Activated CD4-positive, alpha-beta T cell treated with anti-CD3 and anti-CD28 coated beads, Interleukin-10, Interleukin-2, amounts not matched to agents 100 ng/mL and 50 ng/mL, durations not matched to agents 16 hours and 8 hours (primary cell): ENCODE data around the gene BACH2.
"Not testable (repeated sequence)": the region's sequence is repeated elsewhere in the genome, so short reads cannot be mapped to it uniquely, and the experiment has no call there.

Experiments used
- DNase-seq: peaks from one replicate; pipeline ENCODE4 v3.0.0-alpha.2; 2020

BACH2 gene

DNA sequence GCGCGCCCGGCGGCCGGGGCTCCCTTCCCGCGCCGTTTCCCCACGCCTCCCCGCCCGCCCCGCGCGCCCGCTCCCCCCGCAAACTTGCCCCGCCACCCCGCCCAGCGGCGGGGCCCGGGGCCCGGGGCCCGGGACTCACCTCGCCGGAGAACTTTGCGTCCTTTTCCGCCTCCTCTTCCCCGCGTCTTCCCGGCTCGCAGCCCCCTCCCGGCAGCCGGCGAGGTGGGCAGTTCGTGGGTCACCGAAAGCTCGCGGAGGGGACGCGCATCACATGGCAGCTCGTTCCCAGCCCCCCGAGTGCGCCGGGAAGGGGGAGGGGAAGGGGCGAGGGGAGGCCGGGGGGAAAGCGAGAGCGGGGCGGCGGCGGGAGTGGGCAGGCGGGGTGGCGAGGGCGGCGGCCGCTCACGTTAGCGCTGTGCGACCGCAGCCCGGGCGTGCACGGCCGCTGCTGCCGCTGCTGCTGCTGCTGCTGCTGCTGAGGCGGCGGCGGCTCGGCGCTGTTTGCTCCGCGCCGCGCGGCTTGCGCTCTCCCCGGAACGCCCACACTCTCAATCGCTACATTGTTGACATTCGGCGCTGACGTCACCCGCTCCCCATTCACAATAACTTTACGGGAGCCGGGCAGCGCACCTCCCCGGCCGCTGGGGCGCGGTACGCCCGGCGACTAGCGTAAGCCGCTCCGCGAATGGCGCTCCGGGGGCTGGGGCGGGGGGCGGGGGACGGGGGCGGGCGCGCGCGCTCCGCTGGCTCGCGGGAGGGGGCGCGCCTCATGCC lies at the start of gene BACH2:
Gene BACH2, minus strand, starts transcription at position 503 of the 774 bp plus-strand sequence. CDS start 287,999 bp downstream, outside the sequence.
- DNase-seq = peak; percentile 91

GRCh38 chr6:90343576-90343975 lies 46.9 kb upstream of the BACH2 start:
- no peak for DNase-seq

- DNase-seq = no peak
Measured at GRCh38 chr6:90338409-90338808, 41.8 kb upstream of the BACH2 start.

DNA sequence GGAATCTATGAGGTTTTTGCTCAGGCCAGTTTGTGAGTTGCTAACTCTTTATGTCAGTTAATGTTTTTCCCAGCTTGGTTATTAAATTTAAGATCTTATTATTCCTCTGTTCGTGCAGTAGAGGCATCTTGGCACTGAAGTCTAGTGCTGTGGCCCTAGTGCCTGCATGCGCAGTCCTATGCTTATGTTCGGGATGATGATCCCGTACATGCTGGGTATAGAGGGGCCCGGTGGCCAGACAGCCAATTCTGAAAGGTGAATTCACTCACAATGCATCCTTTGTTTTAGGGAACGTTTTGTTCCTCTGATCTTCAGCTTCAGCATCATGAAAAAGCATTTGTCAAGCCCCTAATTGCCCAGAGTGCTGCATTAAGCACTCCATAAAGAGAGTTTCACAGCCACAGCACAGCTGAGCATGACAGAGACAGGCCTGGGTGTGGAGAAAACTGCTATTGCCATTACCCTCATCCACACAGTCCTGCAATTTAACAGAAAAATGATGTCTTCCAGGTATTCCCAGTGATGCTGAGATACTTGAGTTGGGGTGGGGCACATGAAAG lies 39.8 kb upstream of the BACH2 start:
- DNase-seq = no peak

- DNase-seq = no peak
Measured at GRCh38 chr6:90333928-90334327, 37.3 kb upstream of the BACH2 start.

DNA sequence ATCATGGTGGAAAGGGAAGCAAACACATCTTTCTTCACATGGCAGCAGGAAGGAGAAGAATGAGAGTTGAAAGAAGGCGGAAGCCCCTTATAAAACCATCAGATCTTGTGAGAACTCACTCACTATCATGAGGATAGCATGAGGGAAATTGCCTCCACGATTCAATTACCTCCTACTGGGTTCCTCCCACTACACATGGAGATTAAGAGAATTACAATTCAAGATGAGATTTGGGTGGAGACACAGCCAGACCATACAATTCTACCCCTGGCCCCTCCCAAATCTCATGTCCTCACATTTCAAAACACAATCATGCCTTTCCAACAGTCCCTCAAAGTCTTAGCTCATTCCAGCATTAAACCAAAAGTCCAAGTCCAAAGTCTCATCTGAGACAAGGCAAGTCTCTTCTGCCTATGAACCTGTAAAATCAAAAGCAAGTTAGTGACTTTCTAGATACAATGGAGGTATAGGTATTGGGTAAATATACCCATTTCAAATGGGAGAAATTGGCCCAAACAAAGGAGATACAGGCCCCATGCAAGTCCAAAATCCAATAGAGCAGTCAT lies 36.4 kb upstream of the BACH2 start:
- DNase-seq = not testable (repeated sequence)

GRCh38 chr6:90329386-90330077 lies 32.9 kb upstream of the BACH2 start:
- DNase-seq = no peak

- DNase-seq = no peak
Measured at GRCh38 chr6:90328004-90328403, 31.4 kb upstream of the BACH2 start.

GRCh38 chr6:90326404-90327057 lies 29.9 kb upstream of the BACH2 start:
- DNase-seq = no peak

- DNase-seq = no peak
Measured at GRCh38 chr6:90323706-90324105, 27.1 kb upstream of the BACH2 start.

- no peak for DNase-seq
Measured at GRCh38 chr6:90322976-90323474, 26.4 kb upstream of the BACH2 start.

DNA sequence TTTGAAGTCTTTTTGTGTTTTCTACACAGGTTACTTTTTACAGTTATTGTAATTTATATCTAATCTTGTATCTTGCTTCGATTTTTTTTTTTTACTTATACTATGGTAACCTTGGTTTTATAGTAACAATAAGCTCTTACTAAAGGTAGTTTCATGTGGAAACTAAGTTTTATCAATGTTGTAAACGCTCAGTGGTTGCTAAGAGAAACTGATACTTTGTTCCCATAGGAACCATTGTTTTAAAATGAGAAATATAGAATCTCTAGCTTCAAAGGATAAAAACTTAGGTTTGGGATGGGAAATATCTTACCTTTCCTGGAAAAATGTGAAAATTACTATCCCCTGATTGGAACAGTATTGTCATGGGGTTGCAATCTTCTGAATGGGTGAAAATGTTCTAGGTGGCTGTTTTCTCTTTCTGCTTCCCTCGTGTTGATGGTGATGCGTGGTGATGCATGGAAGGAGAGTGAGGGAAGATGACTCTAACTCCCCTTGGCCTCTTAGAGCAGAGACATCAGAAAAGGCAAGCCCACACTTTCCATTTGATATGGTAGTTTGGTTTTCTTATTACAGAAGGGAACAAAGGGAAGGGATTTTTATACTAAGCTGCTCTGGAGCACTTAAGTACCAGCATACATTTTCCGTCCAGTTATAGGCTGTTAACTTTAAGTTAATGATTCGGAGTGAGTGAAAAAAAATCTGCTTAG lies 23.5 kb upstream of the BACH2 start:
- peak; percentile 18 for DNase-seq

DNA sequence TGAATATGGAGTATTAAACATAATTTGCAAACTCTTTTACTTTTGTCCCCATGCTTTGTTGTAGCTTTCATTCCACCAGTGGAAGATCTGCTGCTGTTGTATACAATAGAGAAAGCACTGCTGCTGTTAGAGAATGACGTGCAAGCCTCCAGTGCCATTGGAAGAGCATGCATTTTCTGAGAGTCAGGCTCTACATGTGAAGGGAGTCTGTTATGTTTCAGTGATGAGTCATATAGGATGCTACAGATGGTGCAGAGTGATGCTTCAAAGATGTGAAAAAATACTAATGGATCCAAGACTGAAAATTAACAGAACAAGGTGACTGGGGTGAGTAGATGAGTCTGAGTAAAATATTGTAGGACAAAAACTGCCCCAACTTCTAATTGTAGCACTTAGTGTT lies 22.4 kb upstream of the BACH2 start:
- peak; percentile 58 for DNase-seq

DNA sequence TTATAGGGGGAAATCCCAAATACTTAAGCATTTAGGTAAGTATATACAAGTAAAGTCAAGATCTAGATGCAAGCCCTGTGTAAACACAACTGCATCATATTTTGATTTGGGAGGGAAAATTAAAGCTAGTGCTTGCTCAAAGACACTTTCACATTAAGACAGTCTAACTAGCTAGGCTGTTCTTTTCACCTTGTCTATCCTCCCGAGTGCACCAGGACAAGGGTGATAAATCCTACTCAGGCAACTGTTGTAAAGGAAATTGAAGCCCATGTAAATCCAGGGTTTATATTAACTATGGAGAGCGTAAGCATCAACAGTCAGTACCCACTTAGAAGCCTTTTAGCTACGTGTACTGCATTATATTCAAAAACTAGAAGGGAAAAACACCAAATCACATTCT lies 19.3 kb upstream of the BACH2 start:
- no peak for DNase-seq

- DNase-seq = no peak
Measured at GRCh38 chr6:90315354-90315950, 18.8 kb upstream of the BACH2 start.

- no peak for DNase-seq
Measured at GRCh38 chr6:90314514-90314913, 17.9 kb upstream of the BACH2 start.

GRCh38 chr6:90311569-90311968 lies 14.9 kb upstream of the BACH2 start:
- DNase-seq = no peak

- DNase-seq = no peak
Measured at GRCh38 chr6:90305800-90306448, 9.3 kb upstream of the BACH2 start.

GRCh38 chr6:90304308-90304707 lies 7.7 kb upstream of the BACH2 start:
- no peak for DNase-seq

GRCh38 chr6:90303039-90303438 lies 6.4 kb upstream of the BACH2 start:
- DNase-seq = no peak

GRCh38 chr6:90302320-90302719 lies 5.7 kb upstream of the BACH2 start:
- DNase-seq = no peak
